Measurements from ENCODE around the gene PRDX2. TPM values are rescaled to one million over a fixed set of nuclear protein-coding genes. Genes with fewer than 3 reads are reported as not detected.
A peak's percentile ranks its signal among the peaks of the same experiment; 100 is the strongest.

PRDX2 gene
- total RNA-seq, 1 donor from 2014 or later: 190 TPM

- H3K36me3 Mint-ChIP-seq (ENCODE audit: low read depth): no peaks in the 10 kb centered on the region
- H3K27me3 Mint-ChIP-seq (ENCODE audit: low read depth): no peaks in the 10 kb centered on the region
- DNase-seq (ENCODE audit: low spot score): no peak
- peaks cover 38% of the 10 kb centered on the region for H3K4me1 Mint-ChIP-seq (ENCODE audit: low read depth)
- TF ChIP-seq CTCF (IDR thresholded peaks at IDR 0.05): no peak
- peak overlapping the region; percentile 98 for H3K27ac Mint-ChIP-seq (ENCODE audit: unreplicated experiment)
- no peaks in the 10 kb centered on the region for H3K9me3 Mint-ChIP-seq (ENCODE audit: low read depth)
- peak overlapping the region; percentile 87 for H3K4me3 Mint-ChIP-seq (ENCODE audit: unreplicated experiment)
Observed at GRCh38 chr19:12778905-12779161, 22.8 kb downstream of the PRDX2 start.

- peak overlapping the region; percentile 98 for H3K27ac Mint-ChIP-seq (ENCODE audit: unreplicated experiment)
- H3K9me3 Mint-ChIP-seq (ENCODE audit: low read depth): no peaks in the 10 kb centered on the region
Observed at GRCh38 chr19:12778017-12778904, 23.3 kb downstream of the PRDX2 start.

GRCh38 chr19:12777217-12778016, 24.2 kb downstream of the PRDX2 start:
- peak overlapping the region; percentile 98 for H3K27ac Mint-ChIP-seq (ENCODE audit: unreplicated experiment)
- no peaks in the 10 kb centered on the region for H3K27me3 Mint-ChIP-seq (ENCODE audit: low read depth)
- DNase-seq (ENCODE audit: low spot score): no peak
- H3K4me3 Mint-ChIP-seq (ENCODE audit: unreplicated experiment): peak overlapping the region; percentile 87
- peaks cover 44% of the 10 kb centered on the region for H3K4me1 Mint-ChIP-seq (ENCODE audit: low read depth)
- H3K9me3 Mint-ChIP-seq (ENCODE audit: low read depth): no peaks in the 10 kb centered on the region
- no peaks in the 10 kb centered on the region for H3K36me3 Mint-ChIP-seq (ENCODE audit: low read depth)
- peak; percentile 97 for TF ChIP-seq CTCF (IDR thresholded peaks at IDR 0.05)

More at GRCh38 chr19:12778017-12778904, 23.3 kb downstream of the PRDX2 start:
- Mint-ChIP-seq H3K36me3 (ENCODE audit: low read depth) (no peaks in the 10 kb centered on the region), H3K27me3 (ENCODE audit: low read depth) (no peaks in the 10 kb centered on the region), H3K4me3 (ENCODE audit: unreplicated experiment) (peak overlapping the region; percentile 87), H3K4me1 (ENCODE audit: low read depth) (peaks cover 43% of the 10 kb centered on the region)
- no peak for TF ChIP-seq CTCF (IDR thresholded peaks at IDR 0.05)
- no peak for DNase-seq (ENCODE audit: low spot score)

DNA sequence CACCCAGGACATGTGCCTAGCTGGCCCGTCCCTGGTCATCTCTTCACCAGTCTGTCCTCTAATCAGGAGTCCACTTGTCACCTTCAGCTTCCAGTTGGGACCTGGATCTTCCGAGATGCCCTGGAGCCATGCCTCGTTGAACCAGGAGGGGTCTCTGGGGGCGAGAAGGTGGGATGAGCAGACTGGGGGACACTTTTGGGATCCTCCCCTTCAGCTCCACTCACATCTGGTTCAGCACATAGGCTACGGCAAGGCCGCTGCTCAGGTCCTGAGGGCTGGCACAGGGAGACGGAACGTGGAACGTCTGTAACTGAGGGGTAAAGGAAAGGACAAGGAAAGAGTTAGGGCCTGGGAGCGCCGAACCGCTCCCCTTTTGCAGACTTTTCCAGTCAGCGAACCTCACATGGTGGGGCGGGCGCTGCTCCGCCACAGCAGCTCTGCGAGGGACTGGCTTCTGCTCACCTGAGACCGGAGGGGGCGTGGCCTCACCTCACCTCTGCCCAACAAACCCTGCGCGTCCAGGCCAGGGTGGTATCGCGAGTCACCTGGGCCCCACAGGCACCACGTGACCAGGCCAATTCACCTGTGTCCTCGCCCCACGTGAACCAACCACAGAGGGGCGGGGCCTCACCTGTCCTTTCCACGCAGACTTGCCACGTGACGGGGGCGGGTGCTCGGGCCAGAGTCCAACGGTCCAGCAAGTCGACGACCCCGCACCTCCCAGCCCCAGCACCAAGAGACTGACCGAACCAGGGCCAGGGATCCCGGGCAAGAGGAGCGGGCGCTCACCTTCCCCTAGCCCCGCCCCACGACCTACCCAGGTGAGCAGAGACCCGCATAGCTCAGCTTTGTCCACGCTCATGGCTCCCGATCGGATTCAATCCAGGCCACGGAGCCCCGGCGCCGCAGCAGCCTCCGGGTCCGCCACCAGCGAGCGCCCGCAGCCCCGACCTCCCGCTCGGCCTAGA, 26.7 kb downstream of the PRDX2 start, which contains the start of gene HOOK2:
Gene HOOK2 (minus strand): TSS at position 965 of the 968 bp plus-strand sequence. CDS start 103 bp downstream, at position 862.
- H3K27me3 Mint-ChIP-seq (ENCODE audit: low read depth): no peaks in the 10 kb centered on the region
- H3K9me3 Mint-ChIP-seq (ENCODE audit: low read depth): no peaks in the 10 kb centered on the region
- H3K4me1 Mint-ChIP-seq (ENCODE audit: low read depth): peaks cover 32% of the 10 kb centered on the region
- H3K36me3 Mint-ChIP-seq (ENCODE audit: low read depth): peaks cover 3% of the 10 kb centered on the region
- no peak for TF ChIP-seq CTCF (IDR thresholded peaks at IDR 0.05)
- H3K27ac Mint-ChIP-seq (ENCODE audit: unreplicated experiment): peak within 1 kb of the TSS; percentile 77
- no peak for DNase-seq (ENCODE audit: low spot score)
- peak within 1 kb of the TSS; percentile 62 for H3K4me3 Mint-ChIP-seq (ENCODE audit: unreplicated experiment)
